WERI-Rb-1 (cell line): Measurements from ENCODE around the gene DDX56.

ENCODE experiments used
- DNase-seq: peaks from one replicate; pipeline ENCODE4 v3.0.0-alpha.2; 2020
- H3K27ac ChIP-seq: fragments of 250-450 bp; sonication (Bioruptor Pico); 2 replicates; pipeline ENCODE4 v1.5.1; 2020; ENCODE audit warnings: mild to moderate bottlenecking, moderate library complexity
- H3K27me3 ChIP-seq: fragments of 250-450 bp; sonication (Bioruptor Pico); 2 replicates; pipeline ENCODE4 v1.5.1; 2021; ENCODE audit warnings: mild to moderate bottlenecking, low read depth, moderate library complexity; ENCODE audit not compliant: insufficient read depth, severe bottlenecking
- H3K36me3 ChIP-seq: fragments of 250-450 bp; sonication (Bioruptor Pico); 2 replicates; pipeline ENCODE4 v1.5.1; 2020; ENCODE audit warnings: mild to moderate bottlenecking, moderate library complexity
- H3K4me3 ChIP-seq: 2 replicates; pipeline ENCODE4 v1.5.1; 2011; ENCODE audit warnings: low read depth, mild to moderate bottlenecking, control low read depth, low read length
- H3K9me3 ChIP-seq: fragments of 250-450 bp; sonication (Bioruptor Pico); 2 replicates; pipeline ENCODE4 v1.5.1; 2021; ENCODE audit warnings: mild to moderate bottlenecking, moderate library complexity; ENCODE audit not compliant: severe bottlenecking
- CTCF ChIP-seq: IDR thresholded peaks from 2 replicates; pipeline ENCODE4 v1.5.1; 2011; ENCODE audit warnings: low read depth, mild to moderate bottlenecking, control low read depth, inconsistent platforms, low read length

Gene DDX56

GRCh38 chr7:44575054-44575453 is 1.3 kb upstream of the DDX56 start:
- Histone ChIP-seq H3K27me3 (no peaks in the 10 kb centered on the region), H3K27ac (no peak overlapping the region), H3K4me3 (no peak overlapping the region), H3K36me3 (peaks cover 72% of the 10 kb centered on the region), H3K9me3 (no peaks in the 10 kb centered on the region)
- DNase-seq, result no peak
- TF ChIP-seq CTCF, result no peak

DNA sequence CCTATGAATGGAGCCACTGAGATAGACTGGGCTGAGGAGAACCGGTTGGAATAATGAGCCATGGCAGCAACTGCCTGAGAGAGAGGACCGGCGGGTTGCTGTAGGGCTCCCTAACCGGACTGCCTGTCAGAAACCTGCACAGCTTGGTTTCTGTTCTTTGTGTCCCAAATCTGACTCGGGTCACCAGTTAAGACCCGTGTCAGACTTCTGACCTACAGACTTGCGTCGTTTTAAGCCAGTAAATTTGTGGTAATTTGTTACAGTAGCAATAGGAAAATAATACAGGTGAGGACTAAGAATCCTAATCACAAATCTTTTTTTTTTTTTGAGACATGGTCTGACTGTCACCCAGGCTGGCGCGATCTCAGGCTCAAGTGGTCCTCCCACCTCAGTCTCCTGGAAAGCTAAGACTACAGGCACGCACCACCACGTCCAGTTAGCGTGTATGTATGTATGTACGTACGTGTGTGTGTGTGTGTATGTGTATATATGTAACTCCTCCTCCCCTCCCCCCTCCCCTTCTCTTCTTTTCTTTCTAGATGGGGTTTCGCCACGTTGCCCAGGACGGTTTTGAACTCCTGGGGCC is 672 bp upstream of the DDX56 start:
- no peaks in the 10 kb centered on the region for H3K27me3 ChIP-seq
- peak overlapping the region; percentile 85 for H3K27ac ChIP-seq
- DNase-seq, result no peak
- TF ChIP-seq CTCF, result no peak
- peak overlapping the region; percentile 99 for H3K4me3 ChIP-seq
- peaks cover 72% of the 10 kb centered on the region for H3K36me3 ChIP-seq
- no peaks in the 10 kb centered on the region for H3K9me3 ChIP-seq

DNA sequence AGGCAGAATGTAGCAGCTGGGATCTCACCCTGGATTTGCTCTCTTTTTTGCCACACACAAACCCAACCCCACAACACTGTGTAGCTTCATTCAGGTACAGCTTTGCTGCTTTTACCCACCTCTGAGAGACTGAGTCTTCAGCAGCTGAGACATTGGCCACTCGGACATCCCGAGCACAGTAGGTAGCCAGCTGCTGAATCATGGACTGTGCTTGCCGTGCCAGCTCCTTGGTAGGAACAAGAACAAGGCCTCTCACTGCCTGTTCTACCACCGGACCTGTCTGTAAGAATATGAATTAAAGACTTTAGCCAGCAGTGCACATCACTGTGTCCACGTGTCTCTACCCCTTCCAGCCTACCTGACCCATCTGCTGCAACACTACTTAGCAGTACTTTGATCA is 937 bp downstream of the DDX56 start:
- Histone ChIP-seq H3K27me3 (no peaks in the 10 kb centered on the region), H3K9me3 (no peaks in the 10 kb centered on the region), H3K27ac (peak overlapping the region; percentile 85), H3K4me3 (peak overlapping the region; percentile 99), H3K36me3 (peaks cover 74% of the 10 kb centered on the region)
- no peak for DNase-seq
- TF ChIP-seq CTCF, result no peak

GRCh38 chr7:44569959-44570358 is 3.7 kb downstream of the DDX56 start:
- Histone ChIP-seq H3K4me3 (no peak overlapping the region), H3K36me3 (peaks cover 87% of the 10 kb centered on the region), H3K27me3 (no peaks in the 10 kb centered on the region), H3K9me3 (no peaks in the 10 kb centered on the region), H3K27ac (no peak overlapping the region)
- DNase-seq, result no peak
- no peak for TF ChIP-seq CTCF

DNA sequence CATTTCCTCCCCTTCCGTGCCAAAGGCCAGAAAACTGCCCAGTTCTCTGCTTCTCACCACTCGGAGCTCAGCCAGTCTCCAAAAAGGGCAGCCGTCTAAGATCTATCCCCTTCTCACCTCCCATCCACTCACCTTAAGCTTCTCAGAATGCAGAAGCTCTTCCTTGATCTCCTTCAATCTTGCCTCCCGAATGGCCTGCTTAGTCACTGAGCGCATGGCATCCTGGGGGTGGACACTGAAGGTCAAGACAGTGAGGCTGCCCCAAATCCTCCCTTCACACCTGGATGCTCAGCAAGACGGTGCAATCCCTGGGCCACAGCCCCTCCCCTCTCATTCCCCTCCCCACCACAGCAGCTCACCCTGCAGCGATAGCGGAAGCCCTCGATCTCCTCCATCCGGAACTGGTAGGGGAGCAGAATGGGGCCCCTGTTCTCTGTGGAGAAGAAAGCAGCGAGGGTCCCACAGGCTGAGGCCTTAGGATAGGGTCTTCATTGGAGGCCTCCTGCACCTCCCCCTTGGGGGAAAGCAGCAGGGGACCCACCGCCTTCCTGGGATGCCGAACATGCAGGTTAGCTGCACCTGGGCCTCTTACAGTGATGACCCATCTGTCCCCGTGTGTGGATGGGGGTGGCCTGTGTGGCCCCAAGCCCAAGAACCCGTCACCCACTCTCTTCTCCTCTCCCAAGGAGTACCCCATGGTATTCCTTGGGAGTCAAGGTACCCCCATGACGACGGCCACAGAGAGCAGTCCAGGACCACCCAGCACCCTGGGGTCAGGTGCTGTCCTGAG is 4.7 kb downstream of the DDX56 start:
- H3K9me3 ChIP-seq, result no peaks in the 10 kb centered on the region
- H3K27me3 ChIP-seq, result no peaks in the 10 kb centered on the region
- DNase-seq, result no peak
- H3K4me3 ChIP-seq, result no peak overlapping the region
- no peak overlapping the region for H3K27ac ChIP-seq
- H3K36me3 ChIP-seq, result peaks cover 95% of the 10 kb centered on the region
- TF ChIP-seq CTCF, result no peak

GRCh38 chr7:44567884-44568283 is 5.8 kb downstream of the DDX56 start:
- no peak for DNase-seq
- Histone ChIP-seq H3K27ac (no peak overlapping the region), H3K36me3 (peaks cover 96% of the 10 kb centered on the region), H3K27me3 (no peaks in the 10 kb centered on the region), H3K4me3 (no peak overlapping the region), H3K9me3 (no peaks in the 10 kb centered on the region)
- TF ChIP-seq CTCF, result no peak
